ENCODE measurements around the gene HUNK.

- no peak for TF ChIP-seq GATA2 (IDR thresholded peaks at IDR 0.05; ENCODE audit: low read depth, low read length)
- no peak for TF ChIP-seq GATA3 (IDR thresholded peaks at IDR 0.05; ENCODE audit: low read depth, low read length)
Measured at GRCh38 chr21:31895077-31895835, 22.4 kb downstream of the HUNK start.

Measured in SH-SY5Y (cell line).